K562 (cell line): ENCODE data around the gene C12orf43. TPM values are rescaled to one million over a fixed set of nuclear protein-coding genes. Genes with fewer than 3 reads are reported as not detected.

Experiments
- CHD4 ChIP-seq: fragments of 200-600 bp; sonication (generic); IDR thresholded peaks from 3 replicates; pipeline ENCODE4 v1.6.1; 2012; ENCODE audit warnings: low read depth, mild to moderate bottlenecking, mixed read lengths, low read length, inconsistent platforms; ENCODE audit not compliant: insufficient read depth, insufficient replicate concordance, poor library complexity, severe bottlenecking
- FOXJ2 ChIP-seq: fragments of 200-800 bp; sonication (Bioruptor generic); IDR thresholded peaks from 2 replicates; pipeline ENCODE4 v1.6.1; 2016; ENCODE audit warnings: missing genetic modification characterization, missing compliant biosample characterization
- GABPB1 ChIP-seq: sonication (generic); formaldehyde crosslinking; IDR thresholded peaks from 2 replicates; pipeline ENCODE4 v1.8.0; 2022; ENCODE audit warnings: mild to moderate bottlenecking, missing genetic modification reagents
- HEY1 ChIP-seq: fragments of 250-450 bp; sonication (Bioruptor Pico); IDR thresholded peaks from 2 replicates; pipeline ENCODE4 v1.5.0; 2020; ENCODE audit warnings: mild to moderate bottlenecking, moderate library complexity, borderline replicate concordance
- HLTF ChIP-seq: fragments of 450-650 bp; IDR thresholded peaks from 2 replicates; pipeline ENCODE4 v1.6.1; 2016
- MCM5 ChIP-seq: fragments of 450-650 bp; IDR thresholded peaks from 2 replicates; pipeline ENCODE4 v1.6.1; 2016; ENCODE audit warnings: low read depth
- MTF1 ChIP-seq: fragments of 250-450 bp; sonication (Bioruptor Pico); IDR thresholded peaks from 2 replicates; pipeline ENCODE4 v1.9.0; 2021; ENCODE audit warnings: moderate library complexity, mild to moderate bottlenecking, inconsistent platforms, borderline replicate concordance
- NR2C2 ChIP-seq, 2 experiments: fragments of 200-800 bp in 1 of 2; sonication (Bioruptor generic) in 1 of 2; sonication (generic) in 1 of 2; formaldehyde crosslinking in 1 of 2; IDR thresholded peaks; 2 replicates each; pipeline versions ENCODE4 v1.6.1 to v1.8.0; 2016 to 2022; ENCODE audit warnings: mild to moderate bottlenecking in 1 of 2, missing compliant biosample characterization in 1 of 2, missing genetic modification characterization in 1 of 2, missing genetic modification reagents in 1 of 2
- PHF8 ChIP-seq: fragments of 200-600 bp; sonication (generic); IDR thresholded peaks from 2 replicates; pipeline ENCODE4 v1.6.1; 2012; ENCODE audit warnings: mixed run types, mild to moderate bottlenecking, inconsistent platforms, low read length, moderate library complexity, borderline replicate concordance
- SAFB2 ChIP-seq: fragments of 200-400 bp; formaldehyde crosslinking; IDR thresholded peaks from 2 replicates; pipeline ENCODE4 v1.6.1; 2018; ENCODE audit warnings: borderline replicate concordance, low read length, low read depth, moderate library complexity; ENCODE audit not compliant: severe bottlenecking
- SETDB1 ChIP-seq: IDR thresholded peaks from one replicate; pipeline ENCODE4 v1.6.1; 2012; ENCODE audit warnings: low read length, control low read depth, inconsistent platforms
- U2AF1 ChIP-seq: fragments of 200-400 bp; formaldehyde crosslinking; optimal IDR thresholded peaks from 2 replicates; pipeline ENCODE3; 2017; ENCODE audit warnings: mild to moderate bottlenecking, low read depth, low read length, moderate library complexity
- polyA plus RNA-seq, 8 experiments: library from polyadenylated mRNA; depleted of rRNA in 4 of 8; stranded (reverse) in 5 of 8; unstranded in 3 of 8; fragments of >200 nt; fragmentation: Nextera tagmentation in 2 of 8; fragmentation: Illumina TruSeq in 1 of 8; extraction: Ambion mirVana in 2 of 8; extraction: Trizol in 1 of 8; gene quantifications; 2 replicates each; pipeline versions ENCODE4 v1.2.1 to v1.2.3, GENCODE V29; 2011 to 2014; ENCODE audit warnings: inconsistent platforms in 1 of 8, missing spikeins in 1 of 8
- total RNA-seq, 7 experiments: library from RNA; depleted of rRNA in 6 of 7; stranded (reverse); fragments of >200 nt in 6 of 7; fragmentation: Illumina TruSeq in 2 of 7; extraction: Trizol in 2 of 7; gene quantifications; 2 replicates each; pipeline versions ENCODE4 v1.2.1 to v1.2.3, GENCODE V29; 2011 to 2021; ENCODE audit warnings: low replicate concordance in 1 of 7
- TF ChIP-seq, protein P1 (sequence below): IDR thresholded peaks from 2 replicates; pipeline ENCODE4 v1.6.1; 2011; ENCODE audit not compliant: insufficient read length; ENCODE audit errors: extremely low read depth
- TF ChIP-seq, protein P2 (sequence below): fragments of 250-450 bp; sonication (Bioruptor Pico); IDR thresholded peaks from 2 replicates; pipeline ENCODE4 v1.4.0; 2020; ENCODE audit warnings: mild to moderate bottlenecking
- TF ChIP-seq, protein P3 (sequence below): fragments of 150-350 bp; IDR thresholded peaks from 2 replicates; pipeline ENCODE4 v1.6.1; 2014; ENCODE audit warnings: low read depth, mild to moderate bottlenecking, low read length, borderline replicate concordance
- TF ChIP-seq, protein P4 (sequence below): fragments of 250-450 bp; sonication (Bioruptor Pico); IDR thresholded peaks from 2 replicates; pipeline ENCODE4 v1.4.0; 2020; ENCODE audit warnings: borderline replicate concordance
- TF ChIP-seq, protein P5 (sequence below): sonication (generic); formaldehyde crosslinking; IDR thresholded peaks from 2 replicates; pipeline ENCODE4 v1.8.1; 2022; ENCODE audit warnings: missing genetic modification reagents

C12orf43 gene
- total and polyA plus RNA-seq, 9 of the 15 experiments (the other 6 are each of a cell fraction or from before 2014, with no cell fraction given) = 4.3 to 22.2 (median 16.8) TPM

DNA sequence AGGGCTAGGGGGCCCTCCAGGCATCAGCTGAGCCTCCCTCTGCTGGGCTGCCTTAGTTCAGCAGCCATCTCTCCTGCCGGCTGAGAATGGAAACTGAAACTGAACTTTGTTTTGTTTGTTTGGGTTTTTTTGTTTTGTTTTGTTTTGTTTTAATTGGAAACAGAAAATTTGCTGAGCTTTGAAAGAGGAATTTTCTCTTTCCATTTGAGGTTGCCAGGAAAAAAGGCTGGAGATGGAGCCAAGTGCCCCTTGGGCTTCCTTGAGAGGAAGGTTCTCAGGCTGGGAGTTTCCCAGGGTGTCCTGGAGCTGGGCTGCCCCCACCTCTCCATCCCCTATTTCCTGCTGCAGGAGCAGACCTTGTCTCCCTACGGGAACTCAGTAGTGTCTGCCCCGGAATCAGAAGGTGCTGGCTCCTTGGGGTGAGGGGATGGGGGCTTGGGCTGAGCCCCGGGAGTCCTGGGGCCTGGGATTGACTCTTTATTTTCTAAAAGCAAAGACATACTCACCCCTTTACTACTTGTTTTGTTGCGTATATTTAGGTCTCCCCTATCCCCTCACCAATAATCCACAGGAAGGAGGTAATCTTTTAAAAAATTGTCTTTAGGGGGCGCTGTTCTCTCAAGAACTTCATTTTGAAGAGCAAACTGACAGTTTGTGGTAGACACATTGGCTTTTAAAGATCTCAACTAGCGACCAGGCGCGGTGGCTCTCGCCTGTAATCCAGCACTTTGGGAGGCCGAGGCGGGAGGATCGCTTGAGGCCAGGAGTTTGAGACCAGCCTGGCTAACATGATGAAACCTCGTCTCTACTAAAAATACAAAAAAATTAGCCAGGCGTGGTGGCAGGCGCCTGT is 44.1 kb upstream of the C12orf43 start (continued):
- TF ChIP-seq, protein P1, sequence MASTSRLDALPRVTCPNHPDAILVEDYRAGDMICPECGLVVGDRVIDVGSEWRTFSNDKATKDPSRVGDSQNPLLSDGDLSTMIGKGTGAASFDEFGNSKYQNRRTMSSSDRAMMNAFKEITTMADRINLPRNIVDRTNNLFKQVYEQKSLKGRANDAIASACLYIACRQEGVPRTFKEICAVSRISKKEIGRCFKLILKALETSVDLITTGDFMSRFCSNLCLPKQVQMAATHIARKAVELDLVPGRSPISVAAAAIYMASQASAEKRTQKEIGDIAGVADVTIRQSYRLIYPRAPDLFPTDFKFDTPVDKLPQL = no peak
- TF ChIP-seq U2AF1 (no peak), HEY1 (CRISPR knock-in tag) (no peak), CHD4 (no peak), FOXJ2 (tag) (no peak), SETDB1 (no peak), PHF8 (no peak), SAFB2 (no peak), NR2C2 (CRISPR knock-in tag; IDR thresholded peaks at IDR 0.05) (no peak), NR2C2 (tag; IDR thresholded peaks at IDR 0.05) (peak; percentile 82), MCM5 (no peak), HLTF (no peak), MTF1 (CRISPR knock-in tag) (no peak), GABPB1 (no peak)
- TF ChIP-seq, protein P2, sequence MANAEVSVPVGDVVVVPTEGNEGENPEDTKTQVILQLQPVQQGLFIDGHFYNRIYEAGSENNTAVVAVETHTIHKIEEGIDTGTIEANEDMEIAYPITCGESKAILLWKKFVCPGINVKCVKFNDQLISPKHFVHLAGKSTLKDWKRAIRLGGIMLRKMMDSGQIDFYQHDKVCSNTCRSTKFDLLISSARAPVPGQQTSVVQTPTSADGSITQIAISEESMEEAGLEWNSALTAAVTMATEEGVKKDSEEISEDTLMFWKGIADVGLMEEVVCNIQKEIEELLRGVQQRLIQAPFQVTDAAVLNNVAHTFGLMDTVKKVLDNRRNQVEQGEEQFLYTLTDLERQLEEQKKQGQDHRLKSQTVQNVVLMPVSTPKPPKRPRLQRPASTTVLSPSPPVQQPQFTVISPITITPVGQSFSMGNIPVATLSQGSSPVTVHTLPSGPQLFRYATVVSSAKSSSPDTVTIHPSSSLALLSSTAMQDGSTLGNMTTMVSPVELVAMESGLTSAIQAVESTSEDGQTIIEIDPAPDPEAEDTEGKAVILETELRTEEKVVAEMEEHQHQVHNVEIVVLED = no peak
- TF ChIP-seq, protein P3, sequence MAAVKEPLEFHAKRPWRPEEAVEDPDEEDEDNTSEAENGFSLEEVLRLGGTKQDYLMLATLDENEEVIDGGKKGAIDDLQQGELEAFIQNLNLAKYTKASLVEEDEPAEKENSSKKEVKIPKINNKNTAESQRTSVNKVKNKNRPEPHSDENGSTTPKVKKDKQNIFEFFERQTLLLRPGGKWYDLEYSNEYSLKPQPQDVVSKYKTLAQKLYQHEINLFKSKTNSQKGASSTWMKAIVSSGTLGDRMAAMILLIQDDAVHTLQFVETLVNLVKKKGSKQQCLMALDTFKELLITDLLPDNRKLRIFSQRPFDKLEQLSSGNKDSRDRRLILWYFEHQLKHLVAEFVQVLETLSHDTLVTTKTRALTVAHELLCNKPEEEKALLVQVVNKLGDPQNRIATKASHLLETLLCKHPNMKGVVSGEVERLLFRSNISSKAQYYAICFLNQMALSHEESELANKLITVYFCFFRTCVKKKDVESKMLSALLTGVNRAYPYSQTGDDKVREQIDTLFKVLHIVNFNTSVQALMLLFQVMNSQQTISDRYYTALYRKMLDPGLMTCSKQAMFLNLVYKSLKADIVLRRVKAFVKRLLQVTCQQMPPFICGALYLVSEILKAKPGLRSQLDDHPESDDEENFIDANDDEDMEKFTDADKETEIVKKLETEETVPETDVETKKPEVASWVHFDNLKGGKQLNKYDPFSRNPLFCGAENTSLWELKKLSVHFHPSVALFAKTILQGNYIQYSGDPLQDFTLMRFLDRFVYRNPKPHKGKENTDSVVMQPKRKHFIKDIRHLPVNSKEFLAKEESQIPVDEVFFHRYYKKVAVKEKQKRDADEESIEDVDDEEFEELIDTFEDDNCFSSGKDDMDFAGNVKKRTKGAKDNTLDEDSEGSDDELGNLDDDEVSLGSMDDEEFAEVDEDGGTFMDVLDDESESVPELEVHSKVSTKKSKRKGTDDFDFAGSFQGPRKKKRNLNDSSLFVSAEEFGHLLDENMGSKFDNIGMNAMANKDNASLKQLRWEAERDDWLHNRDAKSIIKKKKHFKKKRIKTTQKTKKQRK = no peak
- TF ChIP-seq, protein P4, sequence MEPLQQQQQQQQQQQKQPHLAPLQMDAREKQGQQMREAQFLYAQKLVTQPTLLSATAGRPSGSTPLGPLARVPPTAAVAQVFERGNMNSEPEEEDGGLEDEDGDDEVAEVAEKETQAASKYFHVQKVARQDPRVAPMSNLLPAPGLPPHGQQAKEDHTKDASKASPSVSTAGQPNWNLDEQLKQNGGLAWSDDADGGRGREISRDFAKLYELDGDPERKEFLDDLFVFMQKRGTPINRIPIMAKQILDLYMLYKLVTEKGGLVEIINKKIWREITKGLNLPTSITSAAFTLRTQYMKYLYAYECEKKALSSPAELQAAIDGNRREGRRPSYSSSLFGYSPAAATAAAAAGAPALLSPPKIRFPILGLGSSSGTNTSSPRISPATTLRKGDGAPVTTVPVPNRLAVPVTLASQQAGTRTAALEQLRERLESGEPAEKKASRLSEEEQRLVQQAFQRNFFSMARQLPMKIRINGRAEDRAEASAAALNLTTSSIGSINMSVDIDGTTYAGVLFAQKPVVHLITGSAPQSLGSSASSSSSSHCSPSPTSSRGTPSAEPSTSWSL (CRISPR knock-in tag) = no peak
- TF ChIP-seq, protein P5, sequence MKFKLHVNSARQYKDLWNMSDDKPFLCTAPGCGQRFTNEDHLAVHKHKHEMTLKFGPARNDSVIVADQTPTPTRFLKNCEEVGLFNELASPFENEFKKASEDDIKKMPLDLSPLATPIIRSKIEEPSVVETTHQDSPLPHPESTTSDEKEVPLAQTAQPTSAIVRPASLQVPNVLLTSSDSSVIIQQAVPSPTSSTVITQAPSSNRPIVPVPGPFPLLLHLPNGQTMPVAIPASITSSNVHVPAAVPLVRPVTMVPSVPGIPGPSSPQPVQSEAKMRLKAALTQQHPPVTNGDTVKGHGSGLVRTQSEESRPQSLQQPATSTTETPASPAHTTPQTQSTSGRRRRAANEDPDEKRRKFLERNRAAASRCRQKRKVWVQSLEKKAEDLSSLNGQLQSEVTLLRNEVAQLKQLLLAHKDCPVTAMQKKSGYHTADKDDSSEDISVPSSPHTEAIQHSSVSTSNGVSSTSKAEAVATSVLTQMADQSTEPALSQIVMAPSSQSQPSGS (CRISPR knock-in tag) = no peak
